Activated B cell treated with CpG ODN at 0.5 μM for 24 hours (primary cell): ENCODE data around the gene SLC40A1. TPM values are rescaled to one million over a fixed set of nuclear protein-coding genes. Genes with fewer than 3 reads are reported as not detected.

Experiments
- ATAC-seq: fragments of 200-7000 bp; cut with Tn5 transposase; one replicate; pipeline ENCODE4 v1.10.0; 2021; ENCODE audit warnings: low read depth, mild to moderate bottlenecking, moderate library complexity
- CTCF ChIA-PET: fragments of 350-600 bp; sonication (Branson Sonifier 250); formaldehyde crosslinking; loops from one replicate; lab custom pipeline; 2021; ENCODE audit warnings: antibody characterized with exemption; lab: Charles Lee
- POLR2A ChIA-PET: fragments of 350-600 bp; sonication (Branson Sonifier 250); formaldehyde crosslinking; loops from one replicate; lab custom pipeline; 2021; ENCODE audit warnings: antibody characterized with exemption; lab: Charles Lee
- DNase-seq: peaks from one replicate; pipeline ENCODE4 v3.0.0; 2022
- H3K27ac Mint-ChIP-seq: one replicate; pipeline ENCODE4 v1.8.0; 2020; ENCODE audit warnings: mixed read lengths
- H3K27me3 Mint-ChIP-seq: one replicate; pipeline ENCODE4 v1.8.0; 2021; ENCODE audit warnings: mixed read lengths
- H3K36me3 Mint-ChIP-seq: one replicate; pipeline ENCODE4 v1.8.0; 2021; ENCODE audit warnings: low read depth, mixed read lengths
- H3K4me1 Mint-ChIP-seq: one replicate; pipeline ENCODE4 v1.8.0; 2021; ENCODE audit warnings: mixed read lengths
- H3K4me3 Mint-ChIP-seq: one replicate; pipeline ENCODE4 v1.8.0; 2020; ENCODE audit warnings: mild to moderate bottlenecking, mixed read lengths
- H3K9me3 Mint-ChIP-seq: one replicate; pipeline ENCODE4 v1.8.0; 2020; ENCODE audit warnings: mixed read lengths
- CTCF ChIP-seq: fragments of 200-600 bp; IDR thresholded peaks from one replicate; pipeline ENCODE4 v1.8.0; 2022; ENCODE audit warnings: antibody characterized with exemption, mild to moderate bottlenecking
- intact Hi-C: fragments of 100-400 bp; cut with micrococcal nuclease; formaldehyde crosslinking; loops from one replicate; pipeline ENCODE4 v1.15.1; 2024
- total RNA-seq: library from RNA; stranded (reverse); gene quantifications from 2 replicates; pipeline ENCODE4 v1.2.3, GENCODE V29; 2022

SLC40A1 gene
- total RNA-seq, 1 donor from 2014 or later = 0.20 TPM

DNA sequence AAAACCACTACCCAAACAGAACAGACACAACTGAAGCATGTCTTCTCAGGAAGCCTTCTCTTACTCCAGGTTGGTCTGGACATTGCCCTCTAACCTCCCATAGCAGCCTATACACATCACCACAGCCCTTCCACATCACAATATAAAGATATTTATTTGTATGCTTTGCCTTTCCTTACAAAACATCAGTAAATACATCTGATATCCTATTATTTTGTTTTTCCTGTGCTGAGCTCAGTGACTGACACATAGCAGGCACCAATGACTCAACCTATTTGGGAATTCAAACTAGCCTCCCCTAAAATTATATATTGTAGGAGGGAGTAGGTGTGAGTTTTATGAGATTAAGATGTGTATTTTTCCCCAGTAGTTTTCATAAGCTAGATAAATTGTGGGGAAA lies 28.8 kb downstream of the SLC40A1 start:
- Mint-ChIP-seq H3K36me3 (no peaks in the 10 kb centered on the region), H3K4me3 (no peak overlapping the region), H3K4me1 (no peaks in the 10 kb centered on the region), H3K27me3 (peaks cover 3% of the 10 kb centered on the region), H3K27ac (no peak overlapping the region), H3K9me3 (no peaks in the 10 kb centered on the region)
- CTCF ChIA-PET = no interaction called here
- DNase-seq = no peak
- POLR2A ChIA-PET = no interaction called here
- no peak for TF ChIP-seq CTCF
- intact Hi-C loops = no loop called here
- no peak for ATAC-seq

DNA sequence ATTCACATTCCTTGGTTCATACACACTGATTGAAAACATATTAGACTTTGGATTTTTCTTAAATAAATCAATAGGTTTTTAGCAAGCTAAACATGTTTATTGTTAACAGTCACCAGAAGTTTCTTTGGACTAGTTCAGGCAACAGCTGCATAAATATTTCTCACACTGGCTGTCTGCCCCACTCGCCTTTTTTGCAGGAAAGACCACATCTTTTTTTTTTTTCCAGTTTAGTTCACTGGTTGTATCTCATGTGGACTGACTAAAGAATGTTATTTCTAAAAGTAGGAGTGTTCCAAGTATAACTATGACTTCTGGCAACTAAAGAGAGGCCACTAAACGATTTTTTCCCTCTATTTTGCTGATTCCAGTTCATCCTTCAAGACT lies 31.1 kb downstream of the SLC40A1 start:
- Mint-ChIP-seq H3K27ac (no peak overlapping the region), H3K4me3 (no peak overlapping the region), H3K4me1 (no peaks in the 10 kb centered on the region), H3K36me3 (no peaks in the 10 kb centered on the region), H3K9me3 (no peaks in the 10 kb centered on the region), H3K27me3 (peaks cover 3% of the 10 kb centered on the region)
- ATAC-seq (no peak), DNase-seq (no peak)
- intact Hi-C loops = no loop called here
- TF ChIP-seq CTCF = no peak
- CTCF ChIA-PET = no interaction called here
- POLR2A ChIA-PET = no interaction called here

DNA sequence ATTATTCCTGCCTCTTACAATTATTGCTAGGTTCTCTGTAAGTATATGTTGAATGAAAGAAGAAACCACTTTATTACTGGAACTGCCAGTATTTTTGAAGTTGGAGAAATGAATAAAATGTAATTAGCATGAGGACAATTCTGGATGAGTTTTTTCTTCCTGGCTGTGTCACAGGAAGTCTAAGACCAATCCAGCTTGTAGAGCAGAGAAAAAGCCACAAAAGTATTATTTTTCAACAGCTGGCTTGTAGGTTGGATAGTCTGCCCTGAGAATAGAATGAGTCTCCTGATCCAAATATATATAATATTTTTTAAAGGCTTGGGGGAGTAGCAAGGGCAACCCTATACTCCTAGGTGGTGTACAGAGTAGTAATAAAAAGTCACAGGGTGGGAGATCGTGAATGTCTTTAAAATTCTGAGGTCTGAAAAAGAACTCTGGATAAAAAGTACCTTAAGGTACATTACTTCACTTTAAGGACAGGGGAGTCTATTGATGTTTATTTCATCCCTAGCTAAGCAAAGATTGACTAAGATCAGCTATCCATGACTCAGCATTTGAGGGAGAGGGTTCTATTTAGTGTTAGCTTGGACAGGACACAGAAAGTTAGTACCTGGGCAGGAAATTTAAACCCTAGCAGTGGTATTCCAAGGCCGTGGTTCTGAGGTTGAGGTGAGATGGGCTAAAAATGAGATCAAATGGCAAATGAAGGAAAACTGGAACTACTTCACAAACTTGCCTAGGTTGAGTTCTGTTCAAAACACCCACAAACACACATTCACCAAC lies 31.7 kb downstream of the SLC40A1 start:
- no peaks in the 10 kb centered on the region for H3K9me3 Mint-ChIP-seq
- H3K27me3 Mint-ChIP-seq = peaks cover 4% of the 10 kb centered on the region
- intact Hi-C loops = no loop called here
- ChIA-PET CTCF (no interaction called here), POLR2A (no interaction called here)
- TF ChIP-seq CTCF = no peak
- ATAC-seq (no peak), DNase-seq (no peak)
- no peak overlapping the region for H3K27ac Mint-ChIP-seq
- no peak overlapping the region for H3K4me3 Mint-ChIP-seq
- no peaks in the 10 kb centered on the region for H3K36me3 Mint-ChIP-seq
- H3K4me1 Mint-ChIP-seq = no peaks in the 10 kb centered on the region

DNA sequence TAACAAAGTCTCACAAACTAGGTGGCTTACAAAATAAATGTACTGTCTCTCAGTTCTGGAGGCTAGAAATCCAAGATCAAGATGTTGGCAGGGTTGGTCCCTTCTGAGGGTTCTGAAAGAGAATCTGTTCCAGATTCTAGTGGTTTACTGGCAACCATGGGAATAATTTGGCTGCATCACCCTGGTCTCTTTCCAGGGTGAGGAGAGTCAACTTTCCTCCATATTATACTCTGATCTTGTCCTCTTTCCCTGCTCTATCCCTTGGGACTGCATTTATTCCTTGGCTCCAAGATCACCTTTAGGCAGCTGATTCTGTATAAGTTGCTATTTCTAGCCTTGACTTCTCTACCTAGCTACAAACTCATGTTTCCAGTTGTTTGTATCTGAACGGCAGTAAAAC lies 35.2 kb downstream of the SLC40A1 start:
- H3K4me1 Mint-ChIP-seq = no peaks in the 10 kb centered on the region
- H3K9me3 Mint-ChIP-seq = no peaks in the 10 kb centered on the region
- H3K27me3 Mint-ChIP-seq = peaks cover 4% of the 10 kb centered on the region
- H3K36me3 Mint-ChIP-seq = no peaks in the 10 kb centered on the region
- DNase-seq (no peak), ATAC-seq (no peak)
- ChIA-PET POLR2A (no interaction called here), CTCF (no interaction called here)
- no peak for TF ChIP-seq CTCF
- no peak overlapping the region for H3K27ac Mint-ChIP-seq
- intact Hi-C loops = no loop called here
- no peak overlapping the region for H3K4me3 Mint-ChIP-seq

GRCh38 chr2:189544318-189545042 lies 36.1 kb downstream of the SLC40A1 start:
- TF ChIP-seq CTCF = no peak
- Mint-ChIP-seq H3K9me3 (no peaks in the 10 kb centered on the region), H3K4me3 (no peak overlapping the region), H3K4me1 (no peaks in the 10 kb centered on the region), H3K27me3 (peaks cover 4% of the 10 kb centered on the region), H3K36me3 (no peaks in the 10 kb centered on the region), H3K27ac (no peak overlapping the region)
- ATAC-seq (no peak), DNase-seq (no peak)
- ChIA-PET CTCF (no interaction called here), POLR2A (no interaction called here)
- intact Hi-C loops = no loop called here
